Left ventricle myocardium inferior (tissue), 1 donor: ENCODE data around the gene SLC44A3. TPM values are rescaled to one million over a fixed set of nuclear protein-coding genes. Genes with fewer than 3 reads are reported as not detected.

Experiments used
- DNase-seq: peaks from one replicate; pipeline ENCODE4 v3.0.0-alpha.2; 2020
- H3K27ac ChIP-seq: fragments of 200-600 bp; replicated peaks from 2 replicates; pipeline ENCODE4 v1.8.0; 2021
- H3K27me3 ChIP-seq: fragments of 200-600 bp; 2 replicates; pipeline ENCODE4 v1.8.0; 2021; ENCODE audit warnings: low read depth
- H3K36me3 ChIP-seq: fragments of 200-600 bp; 2 replicates; pipeline ENCODE4 v1.8.0; 2021
- H3K4me1 ChIP-seq: fragments of 200-600 bp; 2 replicates; pipeline ENCODE4 v1.8.0; 2021
- H3K4me3 ChIP-seq: fragments of 200-600 bp; 2 replicates; pipeline ENCODE4 v1.8.0; 2021; ENCODE audit warnings: mild to moderate bottlenecking, moderate library complexity
- H3K9me3 ChIP-seq: fragments of 200-600 bp; replicated peaks from 2 replicates; pipeline ENCODE4 v1.8.0; 2021
- intact Hi-C: fragments of 100-400 bp; cut with micrococcal nuclease; formaldehyde crosslinking; loops from one replicate; pipeline ENCODE4 v1.11.0; 2022
- total RNA-seq: library from RNA; stranded (reverse); fragmentation: NEBNext Ultra II Directional; extraction: Animal tissue kit (Norgen Biotek cat#: 25700); gene quantifications from one replicate; pipeline ENCODE4 v1.2.1, GENCODE V29; 2021
- TF ChIP-seq, protein P1 (sequence below): fragments of 200-600 bp; IDR thresholded peaks from 2 replicates; pipeline ENCODE4 v1.8.0; 2021; ENCODE audit warnings: antibody characterized with exemption, mild to moderate bottlenecking, borderline replicate concordance
- donor health status: DM: no; HTN: yes; CAD: no; lungs with severe emphysema.

Gene SLC44A3
- total RNA-seq, 1 donor from 2014 or later = 5.9 TPM

DNA sequence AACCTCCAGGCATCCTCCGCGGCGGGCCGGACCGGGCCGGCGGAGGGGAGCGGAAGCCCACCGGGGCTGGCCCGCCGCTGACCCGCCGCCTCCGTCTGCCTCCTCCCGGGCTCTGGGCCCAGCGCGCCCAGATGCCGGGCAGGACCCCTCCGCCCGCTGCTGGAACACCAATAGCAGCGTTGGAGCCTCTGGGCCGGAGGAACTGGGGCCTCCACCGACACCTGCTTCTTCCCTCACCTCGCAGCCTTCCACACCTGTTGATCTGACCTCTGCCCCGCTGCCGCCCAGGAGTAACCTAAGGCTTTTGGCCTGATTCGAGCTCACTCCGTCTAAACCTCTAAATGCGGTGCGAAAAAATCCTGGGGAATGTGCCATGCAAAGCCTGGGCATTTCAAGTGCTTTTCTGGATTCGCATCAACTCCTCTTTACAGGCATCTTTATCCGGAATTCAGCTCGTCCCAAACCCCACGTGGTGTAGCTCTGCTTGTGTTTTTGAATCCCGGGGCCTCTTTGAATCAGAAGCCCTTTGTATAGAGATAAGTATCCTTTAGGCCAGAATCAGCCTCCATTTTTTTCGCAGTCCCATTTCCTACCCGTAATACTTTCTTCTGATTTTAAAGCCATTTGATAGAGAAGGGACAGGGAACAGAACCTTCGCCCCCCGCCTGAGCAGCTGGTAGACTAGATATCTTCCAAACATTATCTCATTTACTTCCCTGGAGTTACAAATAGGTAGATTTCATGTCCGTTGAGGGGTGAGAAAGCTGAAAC lies 107.4 kb downstream of the SLC44A3 start:
- TF ChIP-seq, protein P1, sequence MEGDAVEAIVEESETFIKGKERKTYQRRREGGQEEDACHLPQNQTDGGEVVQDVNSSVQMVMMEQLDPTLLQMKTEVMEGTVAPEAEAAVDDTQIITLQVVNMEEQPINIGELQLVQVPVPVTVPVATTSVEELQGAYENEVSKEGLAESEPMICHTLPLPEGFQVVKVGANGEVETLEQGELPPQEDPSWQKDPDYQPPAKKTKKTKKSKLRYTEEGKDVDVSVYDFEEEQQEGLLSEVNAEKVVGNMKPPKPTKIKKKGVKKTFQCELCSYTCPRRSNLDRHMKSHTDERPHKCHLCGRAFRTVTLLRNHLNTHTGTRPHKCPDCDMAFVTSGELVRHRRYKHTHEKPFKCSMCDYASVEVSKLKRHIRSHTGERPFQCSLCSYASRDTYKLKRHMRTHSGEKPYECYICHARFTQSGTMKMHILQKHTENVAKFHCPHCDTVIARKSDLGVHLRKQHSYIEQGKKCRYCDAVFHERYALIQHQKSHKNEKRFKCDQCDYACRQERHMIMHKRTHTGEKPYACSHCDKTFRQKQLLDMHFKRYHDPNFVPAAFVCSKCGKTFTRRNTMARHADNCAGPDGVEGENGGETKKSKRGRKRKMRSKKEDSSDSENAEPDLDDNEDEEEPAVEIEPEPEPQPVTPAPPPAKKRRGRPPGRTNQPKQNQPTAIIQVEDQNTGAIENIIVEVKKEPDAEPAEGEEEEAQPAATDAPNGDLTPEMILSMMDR = no peak
- peaks cover 72% of the 10 kb centered on the region for H3K4me1 ChIP-seq
- intact Hi-C loops = loop anchor here (10.0 kb wide), 1 partner anchor 107 kb away; no protein-coding TSS in a partner anchor
- peak overlapping the region; percentile 80 for H3K4me3 ChIP-seq
- H3K27ac ChIP-seq = peak overlapping the region; percentile 95
- no peaks in the 10 kb centered on the region for H3K9me3 ChIP-seq
- H3K36me3 ChIP-seq = peaks cover under 1% of the 10 kb centered on the region
- H3K27me3 ChIP-seq = no peaks in the 10 kb centered on the region
- DNase-seq = no peak

DNA sequence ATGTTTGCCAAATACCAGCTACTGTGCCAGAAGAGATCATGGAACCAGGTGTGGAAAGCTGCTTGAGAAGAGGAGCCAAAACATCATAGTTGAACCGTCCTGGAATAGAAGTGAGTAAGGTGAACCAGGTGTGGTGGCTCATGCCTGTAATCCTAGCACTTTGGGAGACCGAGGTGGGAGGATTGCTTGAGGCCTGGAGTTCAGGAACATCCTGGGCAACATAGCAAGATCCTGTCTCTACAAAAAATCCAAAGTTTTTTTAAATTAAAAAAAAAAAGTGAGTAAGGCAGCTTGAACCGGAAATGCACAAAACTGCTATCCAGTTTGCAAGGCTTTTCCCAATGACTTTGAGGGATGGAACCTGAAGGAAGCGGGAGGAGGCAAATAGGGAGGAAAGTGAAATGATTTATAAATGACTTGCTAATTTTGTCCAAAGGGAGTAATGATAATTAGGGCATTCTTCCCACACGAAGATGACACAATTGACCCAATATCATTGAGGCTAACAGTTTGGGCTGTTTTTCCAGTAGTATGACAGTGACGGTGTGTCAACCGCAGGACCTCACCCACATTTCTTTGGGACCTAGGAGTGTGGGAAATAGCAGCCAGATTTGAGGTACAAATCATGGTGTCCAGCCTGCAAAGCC lies 108.3 kb downstream of the SLC44A3 start:
- Histone ChIP-seq H3K27ac (peak overlapping the region; percentile 95), H3K36me3 (peaks cover 4% of the 10 kb centered on the region), H3K4me1 (peaks cover 64% of the 10 kb centered on the region), H3K9me3 (no peaks in the 10 kb centered on the region), H3K4me3 (peak overlapping the region; percentile 80), H3K27me3 (no peaks in the 10 kb centered on the region)
- intact Hi-C loops = loop anchor here (10.0 kb wide), 1 partner anchor 106 kb away; no protein-coding TSS in a partner anchor
- no peak for DNase-seq
- TF ChIP-seq, protein P1 = no peak

DNA sequence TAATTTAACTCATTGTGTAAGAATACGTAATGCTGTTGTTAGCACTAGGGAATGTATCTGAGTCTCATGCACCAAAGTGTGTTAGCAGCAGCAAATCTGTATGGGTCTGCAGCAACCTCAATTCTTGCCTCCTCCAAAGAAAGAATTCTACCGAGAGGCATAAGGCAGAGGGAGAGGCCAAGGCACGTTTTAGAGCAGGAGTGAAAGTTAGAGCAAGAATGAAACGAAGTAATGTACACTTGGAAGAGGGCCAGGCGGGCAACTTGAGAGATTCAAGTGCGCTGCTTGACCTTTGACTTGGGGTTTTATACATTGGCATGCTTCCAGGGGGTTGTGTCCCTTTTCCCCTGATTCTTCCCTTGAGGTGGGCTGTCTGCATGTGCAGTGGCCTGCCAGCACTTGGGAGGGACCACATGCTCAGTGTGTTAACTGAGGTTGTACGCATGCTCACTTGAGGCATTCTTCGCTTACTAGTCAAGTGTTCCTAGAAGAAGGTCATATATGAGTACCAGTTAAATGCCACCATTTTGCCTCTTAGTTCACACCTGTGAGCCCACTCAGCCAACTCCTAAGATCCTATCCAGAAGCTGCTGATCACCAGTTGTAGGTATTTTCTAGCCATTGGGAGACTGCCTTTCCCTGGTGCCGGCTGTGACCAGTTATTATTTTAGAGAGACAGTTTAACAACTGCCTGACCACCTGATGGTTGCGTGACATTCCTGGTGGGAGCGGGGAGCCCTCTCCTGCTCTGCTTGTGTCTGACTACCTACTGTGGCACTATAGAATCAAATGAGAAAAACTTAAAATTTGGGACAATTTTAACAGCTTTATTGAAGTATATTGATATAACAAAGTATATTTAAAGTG lies 109.4 kb downstream of the SLC44A3 start:
- H3K36me3 ChIP-seq = peaks cover 4% of the 10 kb centered on the region
- intact Hi-C loops = loop anchor here (10.0 kb wide), 1 partner anchor 105 kb away; no protein-coding TSS in a partner anchor
- H3K4me1 ChIP-seq = peaks cover 53% of the 10 kb centered on the region
- H3K27me3 ChIP-seq = no peaks in the 10 kb centered on the region
- no peak for DNase-seq
- H3K9me3 ChIP-seq = no peaks in the 10 kb centered on the region
- peak overlapping the region; percentile 80 for H3K4me3 ChIP-seq
- TF ChIP-seq, protein P1 = no peak
- H3K27ac ChIP-seq = peak overlapping the region; percentile 95

DNA sequence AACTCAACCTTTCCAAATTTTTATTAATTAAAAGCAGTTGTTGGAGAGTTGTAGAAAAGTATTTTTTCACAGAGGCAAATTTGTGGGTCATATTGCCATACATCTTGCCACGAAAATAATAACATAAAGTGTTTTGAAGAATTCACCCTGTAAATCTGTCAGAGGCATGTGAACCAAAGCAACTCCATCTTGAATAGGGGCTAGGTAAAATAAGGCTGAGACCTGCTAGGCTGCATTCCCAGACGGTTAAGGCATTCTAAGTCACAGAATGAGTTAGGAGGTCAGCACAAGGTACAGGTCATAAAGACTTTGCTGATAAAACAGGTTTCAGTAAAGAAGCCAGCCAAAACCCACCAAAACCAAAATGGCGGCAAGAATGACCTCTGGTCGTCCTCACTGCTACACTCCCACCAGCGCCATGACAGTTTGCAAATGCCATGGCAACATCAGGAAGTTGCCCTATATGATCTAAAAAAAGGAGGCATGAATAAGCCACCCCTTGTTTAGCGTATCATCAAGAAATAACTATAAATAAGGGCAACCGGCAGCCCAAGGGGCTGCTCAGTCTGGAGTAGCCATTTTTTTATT lies 111.2 kb downstream of the SLC44A3 start:
- Histone ChIP-seq H3K27me3 (no peaks in the 10 kb centered on the region), H3K4me3 (no peak overlapping the region), H3K27ac (no peak overlapping the region), H3K4me1 (peaks cover 40% of the 10 kb centered on the region), H3K9me3 (no peaks in the 10 kb centered on the region), H3K36me3 (peaks cover 4% of the 10 kb centered on the region)
- TF ChIP-seq, protein P1 = no peak
- intact Hi-C loops = no loop called here
- no peak for DNase-seq

DNA sequence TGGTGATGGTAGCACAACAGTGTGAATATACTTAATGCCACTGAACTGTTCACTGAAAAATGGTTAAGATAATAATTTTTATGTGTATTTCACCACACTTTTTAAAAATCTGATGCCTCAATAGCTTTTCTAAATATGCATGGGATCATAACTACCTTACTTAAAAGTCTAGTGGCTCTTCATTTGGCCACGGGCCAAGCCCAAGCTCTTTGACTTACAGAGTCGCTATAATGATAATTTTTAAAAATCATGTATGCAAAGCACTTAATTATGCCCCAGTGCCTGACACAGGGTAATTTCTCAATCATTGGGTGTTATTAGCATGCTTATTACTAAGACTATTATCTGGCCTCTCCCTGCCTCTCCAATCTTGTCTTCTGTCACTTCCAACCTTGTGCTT lies 114.4 kb downstream of the SLC44A3 start:
- TF ChIP-seq, protein P1 = no peak
- Histone ChIP-seq H3K4me1 (peaks cover 22% of the 10 kb centered on the region), H3K36me3 (peaks cover 4% of the 10 kb centered on the region), H3K27ac (no peak overlapping the region), H3K4me3 (no peak overlapping the region), H3K27me3 (no peaks in the 10 kb centered on the region), H3K9me3 (no peaks in the 10 kb centered on the region)
- intact Hi-C loops = no loop called here
- no peak for DNase-seq
